Activated CD4-positive, alpha-beta T cell treated with anti-CD3 and anti-CD28 coated beads for 36 hours (primary cell): ENCODE results near the gene MSMP. TPM values are rescaled to one million over a fixed set of nuclear protein-coding genes. Genes with fewer than 3 reads are reported as not detected.

ENCODE experiments used
- ATAC-seq: fragments of 200-7000 bp; cut with Tn5 transposase; one replicate; pipeline ENCODE4 v1.10.0; 2021; ENCODE audit warnings: mild to moderate bottlenecking, moderate library complexity
- CTCF ChIA-PET: fragments of 350-600 bp; sonication (Branson Sonifier 250); formaldehyde crosslinking; loops from one replicate; lab custom pipeline; 2021; ENCODE audit warnings: antibody characterized with exemption; lab: Charles Lee
- POLR2A ChIA-PET: fragments of 350-600 bp; sonication (Branson Sonifier 250); formaldehyde crosslinking; loops from one replicate; lab custom pipeline; 2021; ENCODE audit warnings: antibody characterized with exemption, inconsistent platforms; lab: Charles Lee
- DNase-seq: peaks from one replicate; pipeline ENCODE4 v3.0.0-alpha.2; 2020
- H3K27ac Mint-ChIP-seq: one replicate; pipeline ENCODE4 v1.8.0; 2021; ENCODE audit warnings: mixed read lengths
- H3K27me3 Mint-ChIP-seq: one replicate; pipeline ENCODE4 v1.8.0; 2021; ENCODE audit warnings: mixed read lengths
- H3K36me3 Mint-ChIP-seq: one replicate; pipeline ENCODE4 v1.8.0; 2021; ENCODE audit warnings: low read depth, mixed read lengths
- H3K4me1 Mint-ChIP-seq: one replicate; pipeline ENCODE4 v1.8.0; 2021; ENCODE audit warnings: mixed read lengths
- H3K4me3 Mint-ChIP-seq: one replicate; pipeline ENCODE4 v1.8.0; 2021; ENCODE audit warnings: mild to moderate bottlenecking, moderate library complexity, mixed read lengths
- H3K9me3 Mint-ChIP-seq: one replicate; pipeline ENCODE4 v1.8.0; 2021; ENCODE audit warnings: low read depth, mixed read lengths
- intact Hi-C, 2 experiments: fragments of 100-400 bp; cut with DNase I in 1 of 2; cut with micrococcal nuclease in 1 of 2; formaldehyde crosslinking; loops; one replicate each; pipeline versions ENCODE4 v1.14.2 to v1.15.1; 2022 to 2024; cut with DNase I, micrococcal nuclease
- total RNA-seq, 2 experiments: library from RNA; stranded (reverse); gene quantifications; one replicate each; pipeline ENCODE4 v1.2.3, GENCODE V29; 2021

The MSMP gene
- total RNA-seq, 2 experiments from 2014 or later, result 0.39 TPM; not detected in 1

GRCh38 chr9:35726931-35727330, 27.1 kb downstream of the MSMP start:
- peak; percentile 37 for ATAC-seq
- no peak overlapping the region for H3K4me3 Mint-ChIP-seq
- peak overlapping the region; percentile 49 for H3K27ac Mint-ChIP-seq
- peak; percentile 61 for DNase-seq
- ChIA-PET CTCF (interaction anchor here (0.5 to 8.4 kb wide), 14 partner anchors 9 to 463 kb away, joined by 3 to 68 read pairs (median 4); partner anchors contain the start of genes ARHGEF39 and TMEM8B), POLR2A (no interaction called here)
- intact Hi-C loops, result no loop called here
- H3K9me3 Mint-ChIP-seq, result no peaks in the 10 kb centered on the region
- H3K4me1 Mint-ChIP-seq, result peaks cover 7% of the 10 kb centered on the region
- peaks cover 27% of the 10 kb centered on the region for H3K36me3 Mint-ChIP-seq
- H3K27me3 Mint-ChIP-seq, result no peaks in the 10 kb centered on the region

DNA sequence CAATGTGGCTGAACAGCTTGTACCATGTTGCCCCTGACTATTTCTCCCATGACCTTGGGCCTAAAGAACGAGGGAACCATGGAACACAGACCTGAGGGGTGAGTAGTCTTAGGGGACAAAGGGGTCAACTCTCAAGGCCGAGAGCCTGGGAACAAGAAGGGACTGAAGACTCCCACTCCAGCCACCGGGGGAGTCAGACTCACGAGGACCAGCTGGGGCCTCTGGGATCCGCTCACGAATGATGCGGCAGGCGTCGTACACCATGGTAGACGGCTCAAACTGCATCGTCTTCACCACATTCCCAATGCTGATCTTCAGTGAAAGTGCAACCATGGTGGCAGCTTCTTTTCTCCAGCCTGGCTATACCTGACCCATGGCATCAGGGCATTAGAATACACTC, 28.7 kb downstream of the MSMP start:
- ChIA-PET POLR2A (no interaction called here), CTCF (interaction anchor here (0.6 to 8.4 kb wide), 5 partner anchors 12 to 61 kb away, joined by 3 to 68 read pairs (median 6); partner anchors contain the start of gene ARHGEF39)
- intact Hi-C loops, result no loop called here
- no peaks in the 10 kb centered on the region for H3K9me3 Mint-ChIP-seq
- H3K4me1 Mint-ChIP-seq, result peaks cover 2% of the 10 kb centered on the region
- peaks cover 36% of the 10 kb centered on the region for H3K36me3 Mint-ChIP-seq
- H3K4me3 Mint-ChIP-seq, result no peak overlapping the region
- H3K27me3 Mint-ChIP-seq, result no peaks in the 10 kb centered on the region
- DNase-seq, result no peak
- no peak overlapping the region for H3K27ac Mint-ChIP-seq
- ATAC-seq, result no peak

DNA sequence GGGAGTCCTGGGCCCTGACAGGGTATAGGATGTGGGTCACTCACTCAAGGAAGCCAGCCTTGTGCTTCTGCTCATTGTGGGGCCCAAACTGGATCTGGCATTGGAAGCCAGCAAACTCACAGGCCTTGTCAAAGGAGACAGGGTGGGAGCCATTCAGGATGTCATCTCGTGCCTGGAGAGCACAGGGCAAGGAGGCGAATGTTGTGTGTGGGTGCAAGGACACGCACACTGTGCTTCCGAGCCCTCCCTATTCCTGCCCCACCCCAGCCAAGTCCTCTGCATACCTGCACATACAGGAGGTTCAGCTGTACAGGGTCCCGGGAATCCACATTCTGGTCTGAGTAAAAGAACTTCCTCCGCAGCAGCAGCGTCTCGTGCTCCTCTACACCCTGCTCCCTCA, 30.2 kb downstream of the MSMP start:
- H3K36me3 Mint-ChIP-seq, result peaks cover 51% of the 10 kb centered on the region
- no peaks in the 10 kb centered on the region for H3K9me3 Mint-ChIP-seq
- CTCF ChIA-PET, result interaction anchor here (0.6 to 1.0 kb wide), 3 partner anchors 27 to 62 kb away, joined by 3 to 6 read pairs (median 3); no protein-coding TSS in a partner anchor

DNA sequence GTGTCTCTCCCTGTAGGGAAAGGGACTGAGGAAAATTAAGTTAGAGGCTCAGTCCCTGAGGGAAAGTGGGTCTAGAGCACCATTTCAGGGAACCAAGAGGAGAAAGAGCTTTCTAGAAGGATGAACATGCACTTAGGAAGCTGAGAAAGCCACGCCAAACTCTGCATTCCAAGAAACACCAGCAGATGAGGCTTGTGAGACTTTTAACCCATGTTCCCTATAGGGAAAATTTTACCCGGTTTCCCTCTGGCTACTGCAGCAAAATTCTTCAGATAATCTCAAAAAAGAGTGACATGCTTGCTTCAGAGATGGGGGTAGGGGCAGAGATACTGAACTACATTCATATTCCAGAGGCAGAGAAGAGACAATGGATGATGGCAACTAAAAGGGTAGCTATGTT, 30.6 kb downstream of the MSMP start:
- no peak for DNase-seq
- no peaks in the 10 kb centered on the region for H3K9me3 Mint-ChIP-seq
- peaks cover 2% of the 10 kb centered on the region for H3K4me1 Mint-ChIP-seq
- POLR2A ChIA-PET, result no interaction called here
- CTCF ChIA-PET, result interaction anchor here (1.0 kb wide), 1 partner anchor 28 kb away, joined by 6 read pairs; no protein-coding TSS in a partner anchor
- intact Hi-C loops, result no loop called here
- no peak overlapping the region for H3K4me3 Mint-ChIP-seq
- H3K36me3 Mint-ChIP-seq, result peaks cover 53% of the 10 kb centered on the region
- peak overlapping the region; percentile 45 for H3K27ac Mint-ChIP-seq
- no peak for ATAC-seq
- no peaks in the 10 kb centered on the region for H3K27me3 Mint-ChIP-seq

More for the DNA sequence above, 30.2 kb downstream of the MSMP start:
- Mint-ChIP-seq H3K4me1 (peaks cover 2% of the 10 kb centered on the region), H3K27me3 (no peaks in the 10 kb centered on the region), H3K4me3 (no peak overlapping the region), H3K27ac (peak overlapping the region; percentile 7)
- DNase-seq, result no peak
- ATAC-seq, result no peak
- POLR2A ChIA-PET, result no interaction called here
- intact Hi-C loops, result no loop called here

DNA sequence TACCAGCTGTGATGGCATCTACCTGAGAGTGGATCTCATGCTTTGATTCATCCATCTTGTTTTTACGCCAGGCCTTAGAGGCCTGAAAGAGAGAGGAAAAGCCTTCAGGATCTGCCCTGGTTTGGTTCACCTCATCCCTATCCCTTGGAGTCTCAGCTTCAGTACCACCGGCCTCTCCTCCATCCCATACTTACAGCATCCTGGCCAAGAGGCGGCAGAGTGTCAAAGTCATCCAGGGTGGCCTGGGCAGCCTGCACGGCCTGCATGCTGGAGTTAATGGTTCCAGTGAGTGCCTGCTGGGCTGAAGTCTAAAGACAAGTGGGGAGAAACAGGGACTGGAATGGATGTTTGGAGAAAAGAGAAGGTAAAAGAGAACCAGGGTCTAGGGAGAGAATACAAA, 34.5 kb downstream of the MSMP start:
- H3K36me3 Mint-ChIP-seq, result peaks cover 66% of the 10 kb centered on the region
- POLR2A ChIA-PET, result no interaction called here

GRCh38 chr9:35718721-35719511, 35.2 kb downstream of the MSMP start:
- Mint-ChIP-seq H3K27ac (no peak overlapping the region), H3K4me3 (no peak overlapping the region), H3K9me3 (no peaks in the 10 kb centered on the region), H3K36me3 (peaks cover 63% of the 10 kb centered on the region), H3K27me3 (no peaks in the 10 kb centered on the region), H3K4me1 (no peaks in the 10 kb centered on the region)
- ChIA-PET POLR2A (no interaction called here), CTCF (interaction anchor here (0.9 to 3.4 kb wide), 4 partner anchors 9 to 31 kb away, joined by 3 to 12 read pairs (median 4); no protein-coding TSS in a partner anchor)
- intact Hi-C loops, result no loop called here
- no peak for ATAC-seq
- DNase-seq, result no peak

More for the DNA sequence above, 34.5 kb downstream of the MSMP start:
- DNase-seq (no peak), ATAC-seq (no peak)
- Mint-ChIP-seq H3K4me3 (no peak overlapping the region), H3K27ac (no peak overlapping the region), H3K27me3 (no peaks in the 10 kb centered on the region), H3K9me3 (no peaks in the 10 kb centered on the region), H3K4me1 (no peaks in the 10 kb centered on the region)
- CTCF ChIA-PET, result interaction anchor here (1.0 to 1.4 kb wide), 2 partner anchors 9 to 24 kb away, joined by 4 to 5 read pairs; no protein-coding TSS in a partner anchor
- intact Hi-C loops, result no loop called here

DNA sequence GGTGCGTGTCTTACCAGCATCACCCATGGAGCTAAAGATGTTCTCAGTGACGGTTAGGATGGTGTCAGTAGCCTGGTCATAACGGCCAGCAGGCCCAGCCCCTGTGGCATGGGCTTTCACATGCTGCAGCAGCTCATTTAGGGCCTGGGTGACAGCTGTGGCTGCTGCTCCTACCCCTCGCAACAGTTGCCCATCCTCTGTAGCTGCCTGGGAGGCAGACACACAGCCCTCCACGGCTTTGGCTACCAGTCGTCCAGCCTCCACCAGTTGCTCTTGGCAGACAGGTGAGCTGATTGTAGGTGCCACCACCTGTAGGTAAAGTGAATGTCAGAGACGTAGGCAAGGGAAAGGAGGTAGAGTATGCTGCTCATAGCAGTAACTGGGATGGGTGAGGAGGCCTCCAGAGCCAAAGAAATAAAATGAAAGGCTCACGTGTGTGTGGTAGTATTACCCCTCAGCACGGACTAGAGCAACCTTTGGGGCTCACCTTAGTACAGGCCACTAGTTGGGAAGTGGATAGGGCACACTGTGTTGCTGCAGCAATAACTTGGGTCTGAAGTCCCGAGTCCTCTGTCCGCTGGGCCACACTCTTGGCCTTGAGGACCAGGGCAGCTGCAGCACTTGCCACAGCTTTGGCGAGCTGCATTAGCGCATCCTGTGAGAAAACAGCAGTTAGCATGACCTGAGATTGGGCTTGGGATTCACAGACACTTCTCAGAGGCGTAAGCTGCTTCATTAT, 36.8 kb downstream of the MSMP start:
- ChIA-PET CTCF (interaction anchor here (0.6 to 3.4 kb wide), 5 partner anchors 11 to 23 kb away, joined by 3 to 12 read pairs (median 3); no protein-coding TSS in a partner anchor), POLR2A (no interaction called here)
- H3K36me3 Mint-ChIP-seq, result peaks cover 73% of the 10 kb centered on the region
- no peak for ATAC-seq
- H3K4me3 Mint-ChIP-seq, result no peak overlapping the region
- H3K9me3 Mint-ChIP-seq, result no peaks in the 10 kb centered on the region
- H3K4me1 Mint-ChIP-seq, result no peaks in the 10 kb centered on the region
- DNase-seq, result no peak
- intact Hi-C loops, result no loop called here
- no peaks in the 10 kb centered on the region for H3K27me3 Mint-ChIP-seq
- no peak overlapping the region for H3K27ac Mint-ChIP-seq

GRCh38 chr9:35716230-35716629, 37.8 kb downstream of the MSMP start:
- Mint-ChIP-seq H3K4me3 (no peak overlapping the region), H3K36me3 (peaks cover 70% of the 10 kb centered on the region), H3K27ac (no peak overlapping the region), H3K9me3 (no peaks in the 10 kb centered on the region), H3K27me3 (no peaks in the 10 kb centered on the region), H3K4me1 (peaks cover 7% of the 10 kb centered on the region)
- DNase-seq (no peak), ATAC-seq (no peak)
- ChIA-PET CTCF (interaction anchor here (1.1 to 3.4 kb wide), 5 partner anchors 12 to 59 kb away, joined by 3 to 12 read pairs (median 4); partner anchors contain the start of gene RMRP), POLR2A (no interaction called here)
- intact Hi-C loops, result no loop called here

DNA sequence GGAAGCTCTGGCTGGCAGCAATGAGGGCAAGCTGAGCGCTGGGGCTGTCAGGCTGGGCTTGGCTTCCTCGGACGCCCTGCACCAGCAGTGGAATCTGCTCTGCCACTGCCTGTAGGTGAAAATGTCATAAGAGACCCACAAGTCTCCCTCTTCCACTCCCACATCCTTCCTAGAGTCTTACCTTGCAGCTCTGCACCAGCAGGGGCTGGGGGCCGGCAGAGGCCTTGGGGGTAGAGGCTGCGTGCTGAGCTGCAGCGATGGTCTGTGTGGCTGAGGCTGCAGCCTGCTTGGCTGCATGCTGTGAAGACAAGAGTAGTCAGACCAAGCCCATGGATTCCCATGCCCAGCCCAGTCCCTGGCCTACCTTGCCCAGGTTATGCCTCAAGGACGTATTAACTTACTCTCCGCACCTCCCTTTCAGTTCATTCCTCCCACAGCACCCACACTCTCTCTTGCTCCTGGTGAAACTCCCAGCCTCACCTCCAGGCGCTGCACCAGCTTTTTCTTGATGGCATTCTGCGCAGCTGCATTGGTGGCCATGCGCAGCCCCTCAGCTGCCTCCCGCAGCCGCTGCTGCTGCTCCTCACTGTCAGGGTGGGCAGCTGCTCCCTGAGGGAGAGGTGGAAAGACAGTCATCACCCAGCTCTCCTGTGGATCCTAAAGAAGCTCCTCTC, 39.4 kb downstream of the MSMP start:
- H3K4me1 Mint-ChIP-seq, result peaks cover 7% of the 10 kb centered on the region
- no peaks in the 10 kb centered on the region for H3K27me3 Mint-ChIP-seq
- ChIA-PET CTCF (interaction anchor here (0.7 to 4.0 kb wide), 4 partner anchors 11 to 18 kb away, joined by 3 to 22 read pairs (median 6); no protein-coding TSS in a partner anchor), POLR2A (no interaction called here)
- H3K36me3 Mint-ChIP-seq, result peaks cover 69% of the 10 kb centered on the region
- DNase-seq (no peak), ATAC-seq (no peak)
- intact Hi-C loops, result no loop called here
- H3K4me3 Mint-ChIP-seq, result no peak overlapping the region
- no peaks in the 10 kb centered on the region for H3K9me3 Mint-ChIP-seq
- no peak overlapping the region for H3K27ac Mint-ChIP-seq

- ATAC-seq (no peak), DNase-seq (no peak)
- H3K9me3 Mint-ChIP-seq, result no peaks in the 10 kb centered on the region
- intact Hi-C loops, result no loop called here
- H3K27me3 Mint-ChIP-seq, result no peaks in the 10 kb centered on the region
- ChIA-PET CTCF (interaction anchor here (1.2 to 4.0 kb wide), 4 partner anchors 12 to 55 kb away, joined by 3 to 22 read pairs (median 6); no protein-coding TSS in a partner anchor), POLR2A (no interaction called here)
- peaks cover 7% of the 10 kb centered on the region for H3K4me1 Mint-ChIP-seq
- no peak overlapping the region for H3K4me3 Mint-ChIP-seq
- H3K36me3 Mint-ChIP-seq, result peaks cover 66% of the 10 kb centered on the region
- no peak overlapping the region for H3K27ac Mint-ChIP-seq
Measured at GRCh38 chr9:35714123-35714522, 40.0 kb downstream of the MSMP start.

DNA sequence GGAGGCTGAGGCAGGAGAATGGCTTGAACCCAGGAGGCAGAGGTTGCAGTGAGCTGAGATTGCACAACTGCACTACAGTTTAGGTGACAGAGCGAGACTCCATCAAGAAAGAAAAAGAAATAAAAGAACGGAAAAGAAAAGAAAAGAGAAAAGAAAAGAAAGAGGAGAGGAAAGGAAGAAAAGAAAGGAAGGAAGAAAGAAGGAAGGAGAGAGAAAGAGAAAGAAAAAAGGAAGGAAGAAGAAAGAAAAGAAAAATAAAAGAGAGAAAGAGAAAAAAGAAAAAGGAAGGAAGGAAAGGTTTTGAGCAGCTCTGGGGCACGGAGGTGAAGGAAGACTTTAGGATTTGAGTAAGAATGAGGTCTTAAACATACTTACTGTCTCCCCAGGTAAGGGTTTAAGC, 40.5 kb downstream of the MSMP start:
- DNase-seq (no peak), ATAC-seq (no peak)
- CTCF ChIA-PET, result interaction anchor here (1.0 to 4.0 kb wide), 5 partner anchors 12 to 556 kb away, joined by 3 to 22 read pairs (median 3); no protein-coding TSS in a partner anchor
- Mint-ChIP-seq H3K27ac (no peak overlapping the region), H3K36me3 (peaks cover 68% of the 10 kb centered on the region), H3K9me3 (no peaks in the 10 kb centered on the region), H3K4me3 (no peak overlapping the region), H3K27me3 (no peaks in the 10 kb centered on the region), H3K4me1 (peaks cover 7% of the 10 kb centered on the region)
- intact Hi-C loops, result no loop called here
- POLR2A ChIA-PET, result no interaction called here
